Ovary (tissue), 3 donors: Measurements from ENCODE around the gene RB1.

ENCODE experiments used
- EP300 ChIP-seq: sonication (generic); formaldehyde crosslinking; IDR thresholded peaks from one replicate; pipeline ENCODE4 v1.6.1; 2017; ENCODE audit warnings: antibody characterized with exemption
- POLR2A ChIP-seq: fragments of 450-650 bp; IDR thresholded peaks from one replicate; pipeline ENCODE4 v1.6.1; 2017; ENCODE audit warnings: antibody characterized with exemption, mild to moderate bottlenecking, moderate library complexity
- TF ChIP-seq, protein P1 (sequence below), 3 donors: fragments of 450-650 bp in 2 of 3; fragments of 200-600 bp in 1 of 3; IDR thresholded peaks; one replicate each; pipeline versions ENCODE4 v1.5.1 to v1.8.0; 2016 to 2022; ENCODE audit warnings: antibody characterized with exemption in 3 of 3, mild to moderate bottlenecking in 1 of 3
- donor health status: DM: no; HTN: no; CAD: no.

DNA sequence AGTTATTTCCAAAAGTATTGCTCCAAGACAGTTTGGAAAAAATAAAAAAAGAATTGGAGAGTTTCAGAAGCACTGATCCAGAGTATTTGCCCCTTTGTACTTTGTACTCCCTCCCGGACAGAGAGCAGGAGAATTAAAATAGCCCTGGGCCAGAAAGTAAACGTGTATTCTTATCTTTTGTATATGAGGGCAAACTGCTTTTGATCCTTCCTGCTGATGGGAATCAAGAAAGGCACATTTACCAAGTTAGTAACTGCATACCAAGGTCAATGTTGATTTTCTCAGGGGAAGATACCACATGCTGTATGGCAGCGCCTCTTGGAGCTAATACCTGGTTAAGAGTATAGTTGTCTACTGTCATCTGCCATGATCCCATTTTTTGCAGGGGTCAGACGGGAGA lies 10.9 kb upstream of the RB1 start:
- TF ChIP-seq, protein P1, sequence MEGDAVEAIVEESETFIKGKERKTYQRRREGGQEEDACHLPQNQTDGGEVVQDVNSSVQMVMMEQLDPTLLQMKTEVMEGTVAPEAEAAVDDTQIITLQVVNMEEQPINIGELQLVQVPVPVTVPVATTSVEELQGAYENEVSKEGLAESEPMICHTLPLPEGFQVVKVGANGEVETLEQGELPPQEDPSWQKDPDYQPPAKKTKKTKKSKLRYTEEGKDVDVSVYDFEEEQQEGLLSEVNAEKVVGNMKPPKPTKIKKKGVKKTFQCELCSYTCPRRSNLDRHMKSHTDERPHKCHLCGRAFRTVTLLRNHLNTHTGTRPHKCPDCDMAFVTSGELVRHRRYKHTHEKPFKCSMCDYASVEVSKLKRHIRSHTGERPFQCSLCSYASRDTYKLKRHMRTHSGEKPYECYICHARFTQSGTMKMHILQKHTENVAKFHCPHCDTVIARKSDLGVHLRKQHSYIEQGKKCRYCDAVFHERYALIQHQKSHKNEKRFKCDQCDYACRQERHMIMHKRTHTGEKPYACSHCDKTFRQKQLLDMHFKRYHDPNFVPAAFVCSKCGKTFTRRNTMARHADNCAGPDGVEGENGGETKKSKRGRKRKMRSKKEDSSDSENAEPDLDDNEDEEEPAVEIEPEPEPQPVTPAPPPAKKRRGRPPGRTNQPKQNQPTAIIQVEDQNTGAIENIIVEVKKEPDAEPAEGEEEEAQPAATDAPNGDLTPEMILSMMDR (IDR thresholded peaks at IDR 0.05): no peak
- no peak for TF ChIP-seq EP300
- no peak for TF ChIP-seq POLR2A
